ENCODE measurements around the gene ZMAT2.
A peak's percentile ranks its signal among the peaks of the same experiment; 100 is the strongest.
"Not testable (repeated sequence)": the region's sequence is repeated elsewhere in the genome, so short reads cannot be mapped to it uniquely, and the experiment has no call there.

The ZMAT2 gene

DNA sequence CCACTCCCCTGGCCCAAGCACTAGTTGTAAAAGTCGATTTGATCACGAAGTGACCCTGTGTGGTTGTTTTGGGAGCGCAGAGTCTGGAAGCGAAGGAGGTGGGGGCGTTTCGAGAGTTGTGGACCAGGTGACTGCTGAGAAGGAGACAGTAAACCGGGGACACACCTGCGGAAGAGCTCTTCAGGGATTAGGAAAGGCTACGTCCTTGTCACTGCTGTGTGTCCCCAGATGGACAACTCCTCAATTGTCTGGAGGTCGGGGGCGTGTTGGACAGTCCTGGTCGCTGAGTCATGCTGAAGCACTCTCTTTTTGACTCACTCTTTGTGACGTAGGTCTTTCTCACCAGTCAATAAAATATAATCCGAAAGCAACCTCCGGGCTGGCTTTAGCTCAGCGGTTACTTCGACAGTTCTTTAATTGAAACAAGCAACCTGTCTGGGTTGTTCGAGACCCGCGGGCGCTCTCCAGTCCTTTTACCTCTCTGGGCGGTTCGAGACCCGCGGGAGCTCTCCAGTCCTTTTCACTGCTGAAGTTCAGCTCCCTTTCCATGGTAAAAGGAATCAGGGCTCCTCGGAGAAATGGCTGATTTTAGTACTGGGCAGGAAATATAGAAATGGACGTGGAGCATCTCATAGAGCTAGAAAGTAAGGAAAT is 10.8 kb downstream of the ZMAT2 start:
- peak; percentile 89 for DNase-seq

DNA sequence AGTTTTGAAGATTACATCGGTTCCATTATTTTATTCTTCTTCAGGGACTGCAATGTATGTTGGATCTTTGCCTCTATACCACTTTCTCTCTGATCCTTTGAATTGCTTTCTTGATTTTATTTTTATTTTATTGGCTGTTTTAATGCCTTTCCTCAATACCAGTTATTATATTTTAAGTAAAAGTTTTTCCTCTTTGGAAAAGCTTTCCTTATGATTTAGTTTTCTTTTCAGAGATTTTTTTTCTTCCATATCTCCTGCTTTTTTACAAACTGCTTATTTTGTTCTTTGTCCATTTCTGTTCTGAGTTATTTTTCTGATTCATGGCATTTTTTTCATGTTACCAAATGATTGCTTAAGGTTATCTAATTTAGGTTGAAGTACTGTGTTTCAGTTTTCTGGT is 11.5 kb downstream of the ZMAT2 start:
- DNase-seq: no peak

DNA sequence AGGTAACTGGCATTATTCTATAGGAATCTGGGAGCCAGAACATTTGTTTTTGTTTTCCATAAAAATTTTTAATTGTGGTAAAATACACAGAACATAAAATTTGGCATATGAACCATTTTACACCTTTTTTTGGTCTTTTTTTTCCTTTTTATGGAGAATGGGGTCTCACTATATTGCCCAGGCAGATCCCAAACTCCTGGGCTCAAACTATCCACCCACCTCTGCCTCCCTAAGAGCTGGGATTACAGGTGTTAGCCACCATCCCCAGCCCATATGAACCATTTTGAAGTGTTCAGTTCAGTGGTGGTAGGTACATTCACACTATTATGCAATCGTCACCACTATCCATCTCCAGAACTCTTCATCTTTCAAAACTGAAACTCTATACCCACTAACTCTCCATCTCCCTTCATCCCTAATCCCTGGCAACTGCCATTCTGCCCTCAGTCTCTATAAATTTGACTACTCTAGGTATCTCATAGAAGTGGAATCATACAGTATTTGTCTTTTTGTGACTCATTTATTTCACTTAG is 13.4 kb downstream of the ZMAT2 start:
- DNase-seq: no peak

DNA sequence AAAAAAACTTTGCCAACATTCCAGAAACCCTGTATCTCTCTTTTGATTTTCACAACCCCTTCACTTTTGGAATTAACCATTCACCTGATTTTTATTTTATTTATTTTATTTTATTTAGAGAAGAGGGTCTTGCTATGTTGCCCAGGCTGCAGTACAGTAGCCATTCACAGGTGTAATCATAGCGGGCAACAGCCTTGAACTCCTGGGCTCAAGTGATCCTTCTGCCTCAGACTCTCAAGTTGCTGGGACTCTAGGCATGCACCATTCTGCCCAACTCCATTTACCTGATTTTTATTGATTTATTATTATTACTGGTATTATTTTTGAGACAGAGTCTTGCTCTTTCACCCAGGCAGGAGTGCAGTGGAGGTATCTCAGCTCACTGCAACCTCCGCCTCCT is 16.0 kb downstream of the ZMAT2 start:
- DNase-seq: not testable (repeated sequence)

DNA sequence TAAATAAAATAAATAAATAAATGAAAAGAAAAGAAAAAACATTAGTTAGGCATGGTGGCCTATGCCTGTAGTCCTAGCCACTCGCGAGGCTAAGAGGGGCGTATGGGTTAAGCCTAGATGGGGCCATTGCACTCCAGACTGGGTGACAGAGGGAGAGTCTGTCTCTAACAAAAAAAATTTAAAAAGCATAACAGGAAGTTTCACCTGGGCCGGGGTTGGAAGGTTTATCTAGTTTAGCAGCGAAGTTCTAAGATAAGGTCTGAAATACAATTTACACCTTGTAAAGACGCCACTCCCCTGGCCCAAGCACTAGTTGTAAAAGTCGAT is 18.0 kb downstream of the ZMAT2 start:
- DNase-seq: no peak

DNA sequence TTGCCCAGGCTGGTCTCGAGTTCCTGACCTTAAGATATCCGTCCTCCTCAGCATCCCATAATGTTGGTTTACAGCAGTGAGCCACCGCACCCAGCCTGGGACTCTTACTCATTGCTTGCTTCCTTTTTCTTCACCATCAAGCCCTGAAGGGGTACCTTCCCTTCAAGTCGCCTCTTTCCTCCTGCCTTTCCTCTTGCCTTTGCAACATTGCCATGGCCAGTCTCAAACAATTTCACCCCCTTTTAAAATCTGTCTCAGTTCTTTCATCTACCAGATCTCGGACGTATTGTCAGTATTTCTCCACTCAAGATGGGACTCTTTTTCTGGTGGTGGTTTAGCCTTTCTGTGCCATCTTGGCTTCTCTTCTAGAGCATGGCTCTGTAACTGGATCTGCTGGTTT is 20.5 kb downstream of the ZMAT2 start:
- not testable (repeated sequence) for DNase-seq

DNA sequence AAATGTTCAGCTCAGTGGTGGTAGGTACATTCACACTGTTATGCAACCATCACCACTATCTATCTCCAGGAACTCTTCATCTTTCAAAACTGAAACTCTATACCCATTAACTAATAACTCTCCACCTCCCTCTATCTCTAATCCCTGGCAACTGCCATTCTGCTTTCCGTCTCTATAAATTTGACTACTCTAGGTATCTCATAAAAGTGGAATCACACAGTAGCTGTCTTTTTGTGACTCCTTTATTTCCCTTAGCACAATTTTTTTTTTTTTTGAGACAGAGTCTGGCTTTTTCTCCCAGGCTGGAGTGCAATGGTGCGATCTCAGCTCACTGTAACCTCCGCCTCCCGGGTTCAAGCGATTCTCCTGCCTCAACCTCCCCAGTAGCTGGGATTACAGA is 21.1 kb downstream of the ZMAT2 start:
- not testable (repeated sequence) for DNase-seq

DNA sequence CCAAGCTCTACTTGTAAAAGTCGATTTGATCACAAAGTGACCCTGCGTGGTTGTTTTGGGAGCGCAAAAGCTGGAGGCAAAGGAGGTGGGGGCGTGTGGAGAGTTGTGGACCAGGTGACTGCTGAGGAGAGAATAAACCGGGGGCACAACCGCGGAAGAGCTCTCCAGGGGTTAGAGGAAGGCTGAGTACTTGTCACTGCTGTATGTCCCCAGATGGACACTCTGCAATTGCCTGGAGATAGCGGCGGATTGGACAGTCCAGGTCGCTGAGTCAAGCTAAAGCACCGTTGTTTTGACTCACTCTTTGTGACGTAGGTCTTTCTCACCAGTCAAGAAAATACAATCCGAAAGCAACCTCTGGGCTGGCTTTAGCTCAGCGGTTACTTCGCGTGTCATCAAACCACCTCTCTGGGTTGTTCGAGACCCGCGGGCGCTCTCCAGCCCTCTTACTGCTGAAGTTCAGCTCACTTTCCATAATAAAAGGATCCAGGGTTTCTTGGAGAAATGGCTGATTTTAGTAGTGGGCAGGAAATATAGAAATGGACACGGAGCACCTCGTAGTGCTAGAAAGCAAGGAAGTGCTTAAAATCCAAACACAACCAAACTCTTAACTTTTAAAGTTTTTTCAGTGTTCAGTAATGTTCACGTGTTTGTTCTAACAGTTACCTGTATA is 25.7 kb downstream of the ZMAT2 start:
- no peak for DNase-seq

DNA sequence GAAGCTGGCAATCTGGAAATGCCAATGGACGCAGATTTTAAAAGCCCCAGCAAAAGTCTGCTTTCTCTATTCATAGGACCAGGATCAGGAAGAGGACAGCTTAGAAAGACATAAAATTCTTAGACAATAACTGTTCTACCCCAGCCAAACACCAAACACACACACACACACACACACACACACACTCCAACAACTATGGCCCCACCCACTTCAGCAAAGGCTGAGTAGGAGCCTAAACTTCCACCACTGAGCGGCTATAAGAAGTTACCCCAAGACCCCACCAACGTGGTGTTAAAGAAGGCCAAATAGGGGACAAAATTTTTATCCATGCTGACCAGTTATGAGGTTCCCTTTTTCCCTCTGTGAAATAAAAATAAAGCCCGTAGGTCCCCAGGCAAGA is 32.9 kb downstream of the ZMAT2 start:
- no peak for DNase-seq

DNA sequence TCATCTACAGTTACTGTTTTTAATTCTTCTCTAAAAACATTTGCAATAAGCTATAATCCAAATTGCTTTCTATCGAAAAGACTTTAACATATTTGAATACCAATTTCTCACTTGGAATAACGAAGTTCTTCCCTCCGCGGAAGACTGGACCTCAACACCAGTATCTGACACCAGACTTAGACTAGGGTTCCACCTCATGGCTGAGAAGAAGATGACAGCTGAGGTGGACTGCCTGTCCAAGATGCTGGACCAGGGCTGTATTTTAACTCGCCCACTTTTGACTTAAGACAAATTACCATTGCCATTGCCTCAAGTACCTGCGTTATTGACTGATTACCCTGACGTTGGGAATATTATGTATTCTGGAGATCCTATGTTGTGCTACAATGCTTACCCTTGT is 34.1 kb downstream of the ZMAT2 start:
- no peak for DNase-seq

DNA sequence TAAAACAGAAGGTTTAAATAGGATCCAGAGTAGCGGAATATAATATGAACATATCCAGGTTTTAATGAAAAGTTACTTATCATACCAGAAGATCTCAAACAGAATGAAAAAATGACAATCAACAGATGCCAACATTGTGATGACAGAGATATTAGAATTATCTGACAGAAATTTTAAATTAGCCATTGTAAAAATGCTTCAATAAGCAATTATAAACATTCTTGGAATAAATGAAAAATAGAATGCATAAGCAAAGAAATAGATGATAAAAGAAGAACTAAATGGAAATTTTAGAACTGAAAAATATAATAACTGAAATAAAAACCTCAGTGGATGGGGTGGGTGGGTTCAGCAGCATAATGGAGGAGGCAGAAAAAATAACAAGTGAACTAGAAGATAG is 37.2 kb downstream of the ZMAT2 start:
- no peak for DNase-seq

DNA sequence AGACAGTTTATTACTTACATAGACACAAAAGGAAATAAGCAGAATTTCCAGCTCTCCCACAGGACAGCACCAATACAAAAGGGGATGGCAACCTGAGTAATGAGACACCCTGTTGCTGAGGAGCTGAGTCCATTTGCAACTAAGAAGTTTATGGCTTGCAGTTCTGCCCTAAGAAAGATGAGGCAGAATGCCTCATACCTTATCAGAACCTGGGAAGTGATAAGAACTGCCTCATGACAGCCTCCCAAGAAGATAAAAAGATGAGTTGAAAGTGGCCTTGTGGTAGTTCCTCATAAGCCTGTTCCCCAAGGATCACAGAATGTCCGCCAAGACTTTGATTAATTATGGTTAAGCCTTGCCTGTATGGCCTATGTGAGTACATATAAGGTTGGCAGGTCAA is 41.7 kb downstream of the ZMAT2 start:
- DNase-seq: no peak

DNA sequence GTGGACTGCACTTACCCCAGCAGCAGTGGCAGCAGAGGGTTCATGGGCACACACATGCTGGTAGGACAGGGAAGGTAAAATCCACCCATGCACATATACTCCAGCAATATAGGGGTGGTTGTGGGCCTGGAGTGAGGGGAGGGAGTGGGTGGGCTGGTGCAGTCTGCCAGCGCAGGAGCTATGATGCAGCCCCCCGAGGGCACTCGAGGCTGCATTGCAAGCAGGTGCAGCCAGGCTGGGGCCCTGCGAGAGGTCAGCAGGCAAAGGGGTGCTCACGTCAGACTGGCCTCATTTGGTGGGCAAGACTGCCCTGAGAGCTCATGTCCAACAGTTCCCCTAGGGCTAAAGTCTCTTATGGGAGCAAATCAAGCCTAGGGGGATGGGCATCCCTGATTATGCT is 53.3 kb downstream of the ZMAT2 start:
- no peak for DNase-seq
